IMR-90 (cell line): ENCODE results near the gene SINHCAF. TPM values are rescaled to one million over a fixed set of nuclear protein-coding genes. Genes with fewer than 3 reads are reported as not detected.

Experiments
- ATAC-seq: fragments of 200-7000 bp; cut with Tn5 transposase; 2 replicates; pipeline ENCODE4 v1.9.1; 2020; ENCODE audit warnings: low read depth, mild to moderate bottlenecking, moderate library complexity
- BruUV-seq: library from RNA; stranded (reverse); fragments of 400-500 nt; replicated peaks from 2 replicates; lab custom pipeline; 2021; lab: Mats Ljungman, UMichigan
- CTCF ChIA-PET: fragments of 300-600 bp; formaldehyde crosslinking; extraction: SDS; loops from one replicate; lab custom pipeline; 2021; ENCODE audit warnings: antibody characterized with exemption; lab: Yijun Ruan, JAX
- POLR2A ChIA-PET: fragments of 300-600 bp; sonication (Branson Sonifier 250); formaldehyde crosslinking; loops from one replicate; lab custom pipeline; 2022; ENCODE audit warnings: antibody characterized with exemption; ENCODE audit not compliant: unreplicated experiment; lab: Charles Lee
- DNase-seq: peaks from one replicate; pipeline ENCODE4 v3.0.0; 2013
- H2AFZ ChIP-seq: replicated peaks from 2 replicates; pipeline ENCODE3; 2013; ENCODE audit warnings: low read length, mild to moderate bottlenecking; ENCODE audit not compliant: poor library complexity
- H2AK5ac ChIP-seq: 2 replicates; pipeline ENCODE4 v1.6.1; 2013; ENCODE audit warnings: low read depth, low read length, inconsistent platforms
- H2AK9ac ChIP-seq: replicated peaks from 2 replicates; pipeline ENCODE3; 2013; ENCODE audit warnings: mild to moderate bottlenecking, low read depth, low read length, moderate library complexity; ENCODE audit not compliant: poor library complexity
- H2BK120ac ChIP-seq: 2 replicates; pipeline ENCODE4 v1.6.1; 2013; ENCODE audit warnings: low read depth, low read length, inconsistent platforms
- H2BK15ac ChIP-seq: 3 replicates; pipeline ENCODE4 v1.6.1; 2013; ENCODE audit warnings: low read depth, low read length, inconsistent platforms
- H2BK20ac ChIP-seq: 2 replicates; pipeline ENCODE4 v1.6.1; 2013; ENCODE audit warnings: low read depth, mild to moderate bottlenecking, inconsistent platforms, low read length, moderate library complexity
- H2BK5ac ChIP-seq: 2 replicates; pipeline ENCODE4 v1.6.1; 2013; ENCODE audit warnings: mild to moderate bottlenecking, low read depth, low read length, inconsistent platforms; ENCODE audit not compliant: poor library complexity, severe bottlenecking
- H3K14ac ChIP-seq: replicated peaks from 2 replicates; pipeline ENCODE4 v1.6.1; 2013; ENCODE audit warnings: low read depth, low read length, inconsistent platforms
- H3K18ac ChIP-seq: 2 replicates; pipeline ENCODE4 v1.6.1; 2013; ENCODE audit warnings: low read depth, low read length, control low read depth
- H3K23ac ChIP-seq: 2 replicates; pipeline ENCODE4 v1.6.1; 2013; ENCODE audit warnings: low read depth, low read length, inconsistent platforms
- H3K27ac ChIP-seq: 2 replicates; pipeline ENCODE4 v1.5.1; 2013; ENCODE audit warnings: mild to moderate bottlenecking, control low read depth, low read length; ENCODE audit not compliant: insufficient read depth
- H3K27me3 ChIP-seq: 2 replicates; pipeline ENCODE4 v1.6.1; 2013; ENCODE audit warnings: low read length; ENCODE audit not compliant: control insufficient read depth, insufficient read depth
- H3K36me3 ChIP-seq: 2 replicates; pipeline ENCODE4 v1.6.1; 2013; ENCODE audit warnings: low read length, mixed read lengths; ENCODE audit not compliant: control insufficient read depth, insufficient read depth
- H3K4ac ChIP-seq: 2 replicates; pipeline ENCODE4 v1.6.1; 2013; ENCODE audit warnings: low read depth, low read length, inconsistent platforms
- H3K4me1 ChIP-seq: 2 replicates; pipeline ENCODE4 v1.6.1; 2013; ENCODE audit warnings: low read length, mixed read lengths; ENCODE audit not compliant: control insufficient read depth, insufficient read depth
- H3K4me2 ChIP-seq: 2 replicates; pipeline ENCODE4 v1.6.1; 2013; ENCODE audit warnings: low read depth, mild to moderate bottlenecking, control low read depth, low read length, moderate library complexity
- H3K4me3 ChIP-seq: 2 replicates; pipeline ENCODE4 v1.5.1; 2013; ENCODE audit warnings: low read depth, mild to moderate bottlenecking, control low read depth, low read length, moderate library complexity; ENCODE audit not compliant: insufficient read depth
- H3K56ac ChIP-seq: 2 replicates; pipeline ENCODE4 v1.6.1; 2013; ENCODE audit warnings: low read length, inconsistent platforms; ENCODE audit not compliant: insufficient read depth; ENCODE audit errors: extremely low read depth
- H3K79me1 ChIP-seq, 2 experiments: 2 replicates each; pipeline ENCODE4 v1.6.1; 2013; ENCODE audit warnings: low read length in 2 of 2, inconsistent platforms in 1 of 2, low read depth in 1 of 2
- H3K9ac ChIP-seq: 2 replicates; pipeline ENCODE4 v1.6.1; 2013; ENCODE audit warnings: low read depth, low read length, control low read depth
- H3K9me1 ChIP-seq: 2 replicates; pipeline ENCODE4 v1.6.1; 2013; ENCODE audit warnings: low read length, inconsistent platforms; ENCODE audit not compliant: insufficient read depth
- H3K9me3 ChIP-seq: 2 replicates; pipeline ENCODE4 v1.6.1; 2013; ENCODE audit warnings: low read length; ENCODE audit not compliant: control insufficient read depth, insufficient read depth
- H4K20me1 ChIP-seq: 2 replicates; pipeline ENCODE4 v1.6.1; 2013; ENCODE audit warnings: low read length, inconsistent platforms; ENCODE audit not compliant: insufficient read depth
- H4K5ac ChIP-seq: 2 replicates; pipeline ENCODE4 v1.6.1; 2013; ENCODE audit warnings: mild to moderate bottlenecking, low read depth, low read length, control low read depth
- H4K8ac ChIP-seq, 2 experiments: 2 replicates each; pipeline ENCODE4 v1.6.1; 2013; ENCODE audit warnings: low read depth in 2 of 2, low read length in 2 of 2, control low read depth in 1 of 2, inconsistent platforms in 1 of 2
- H4K91ac ChIP-seq: 2 replicates; pipeline ENCODE4 v1.6.1; 2013; ENCODE audit warnings: low read depth, low read length, inconsistent platforms; ENCODE audit not compliant: insufficient read depth
- FOS ChIP-seq: fragments of 150-350 bp; IDR thresholded peaks from 2 replicates; pipeline ENCODE4 v1.6.1; 2016; ENCODE audit warnings: low read depth, low read length
- POLR2A ChIP-seq: IDR thresholded peaks from 2 replicates; pipeline ENCODE4 v1.6.1; 2012; ENCODE audit warnings: mild to moderate bottlenecking, low read depth, low read length
- RCOR1 ChIP-seq: IDR thresholded peaks from 2 replicates; pipeline ENCODE4 v1.6.1; 2012; ENCODE audit warnings: mild to moderate bottlenecking, low read length, improper control_type of control experiment; ENCODE audit not compliant: insufficient replicate concordance
- WGBS, 2 experiments: methylation state at CpG; one replicate each; pipeline versions ENCODE4 v1.1.5 to v1.1.7; 2013; ENCODE audit warnings: missing lambda C conversion rate in 2 of 2; ENCODE audit not compliant: insufficient read length in 1 of 2; ENCODE audit errors: extremely low coverage in 2 of 2; 5-methylcytosine and 5-hydroxymethylcytosine counted together
- dilution Hi-C: fragments of 300-500 bp; cut with HindIII; formaldehyde crosslinking; loops from one replicate; pipeline ENCODE4 v1.14.3; 2018; ENCODE audit warnings: low sequenced_read_pairs; ENCODE audit not compliant: unreplicated experiment
- in situ Hi-C: fragments of 300-500 bp; cut with MboI; formaldehyde crosslinking; loops from 3 replicates; pipeline ENCODE4 v1.14.3; 2019; ENCODE audit warnings: low sequenced_read_pairs, inconsistent platforms, mixed read lengths
- intact Hi-C: fragments of 100-400 bp; cut with micrococcal nuclease; formaldehyde crosslinking; loops from 2 replicates; pipeline ENCODE4 v1.10.0; 2022
- polyA plus RNA-seq, 3 experiments: library from polyadenylated mRNA; depleted of rRNA; stranded (reverse); fragments of >200 nt; gene quantifications; 2 replicates each; pipeline ENCODE4 v1.2.3, GENCODE V29; 2012; ENCODE audit warnings: low replicate concordance in 1 of 3
- total RNA-seq: library from RNA; depleted of rRNA; stranded (reverse); fragments of >200 nt; gene quantifications from 2 replicates; pipeline ENCODE4 v1.2.3, GENCODE V29; 2012

The SINHCAF gene
- total and polyA plus RNA-seq, 2 of the 4 experiments (the other 2 are of a cell fraction), result 21.6 to 30.8 TPM

- Histone ChIP-seq H3K18ac (no peak overlapping the region), H3K14ac (no peak overlapping the region), H3K79me1 (no peaks in the 10 kb centered on the region), H2AK9ac (no peak overlapping the region), H3K9me1 (0 out of 2 replicates have a peak, but pooled peaks cover 12% of the 10 kb centered on the region), H3K4ac (no peak overlapping the region), H2AK5ac (no peak overlapping the region), H3K4me2 (peak overlapping the region; percentile 48), H3K27ac (no peak overlapping the region), H3K9ac (no peak overlapping the region), H4K20me1 (no peaks in the 10 kb centered on the region), H2AFZ (peak overlapping the region; percentile 75), H3K27me3 (no peaks in the 10 kb centered on the region), H2BK15ac (no peak overlapping the region), H4K5ac (no peak overlapping the region; the same call in 1 of the 2 replicates), H3K36me3 (no peaks in the 10 kb centered on the region), H2BK20ac (no peak overlapping the region), H4K91ac (no peak overlapping the region), H2BK120ac (no peak overlapping the region), H3K4me3 (no peak overlapping the region), H4K8ac (no peak overlapping the region; a peak in 1 of 4 replicates), H2BK5ac (no peak overlapping the region), H3K9me3 (no peaks in the 10 kb centered on the region), H3K23ac (no peak overlapping the region), H3K4me1 (peaks cover 15% of the 10 kb centered on the region), H3K56ac (no peak overlapping the region)
- dilution Hi-C loops, result no loop called here
- TF ChIP-seq RCOR1 (no peak), FOS (no peak), POLR2A (no peak)
- DNase-seq (peak; percentile 48), ATAC-seq (peak; percentile 70)
- intact Hi-C loops, result loop anchor here (5.0 kb wide), 1 partner anchor 42 kb away; the partner anchor contains the start of gene SINHCAF
- no TSS peak for BruUV-seq
- in situ Hi-C loops, result no loop called here
- POLR2A ChIA-PET, result no interaction called here
- CTCF ChIA-PET, result no interaction called here
- 44% methylated on average over 5 of the region's 8 CpGs; no CpG with 5 or more reads in 1 of the 2 experiments for WGBS, 2 experiments
Measured at GRCh38 chr12:31368666-31369361, 42.9 kb upstream of the SINHCAF start.
